ENCODE results near the gene CYB5R4.
A peak's percentile ranks its signal among the peaks of the same experiment; 100 is the strongest.

CYB5R4 gene, protein sequence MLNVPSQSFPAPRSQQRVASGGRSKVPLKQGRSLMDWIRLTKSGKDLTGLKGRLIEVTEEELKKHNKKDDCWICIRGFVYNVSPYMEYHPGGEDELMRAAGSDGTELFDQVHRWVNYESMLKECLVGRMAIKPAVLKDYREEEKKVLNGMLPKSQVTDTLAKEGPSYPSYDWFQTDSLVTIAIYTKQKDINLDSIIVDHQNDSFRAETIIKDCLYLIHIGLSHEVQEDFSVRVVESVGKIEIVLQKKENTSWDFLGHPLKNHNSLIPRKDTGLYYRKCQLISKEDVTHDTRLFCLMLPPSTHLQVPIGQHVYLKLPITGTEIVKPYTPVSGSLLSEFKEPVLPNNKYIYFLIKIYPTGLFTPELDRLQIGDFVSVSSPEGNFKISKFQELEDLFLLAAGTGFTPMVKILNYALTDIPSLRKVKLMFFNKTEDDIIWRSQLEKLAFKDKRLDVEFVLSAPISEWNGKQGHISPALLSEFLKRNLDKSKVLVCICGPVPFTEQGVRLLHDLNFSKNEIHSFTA

DNA sequence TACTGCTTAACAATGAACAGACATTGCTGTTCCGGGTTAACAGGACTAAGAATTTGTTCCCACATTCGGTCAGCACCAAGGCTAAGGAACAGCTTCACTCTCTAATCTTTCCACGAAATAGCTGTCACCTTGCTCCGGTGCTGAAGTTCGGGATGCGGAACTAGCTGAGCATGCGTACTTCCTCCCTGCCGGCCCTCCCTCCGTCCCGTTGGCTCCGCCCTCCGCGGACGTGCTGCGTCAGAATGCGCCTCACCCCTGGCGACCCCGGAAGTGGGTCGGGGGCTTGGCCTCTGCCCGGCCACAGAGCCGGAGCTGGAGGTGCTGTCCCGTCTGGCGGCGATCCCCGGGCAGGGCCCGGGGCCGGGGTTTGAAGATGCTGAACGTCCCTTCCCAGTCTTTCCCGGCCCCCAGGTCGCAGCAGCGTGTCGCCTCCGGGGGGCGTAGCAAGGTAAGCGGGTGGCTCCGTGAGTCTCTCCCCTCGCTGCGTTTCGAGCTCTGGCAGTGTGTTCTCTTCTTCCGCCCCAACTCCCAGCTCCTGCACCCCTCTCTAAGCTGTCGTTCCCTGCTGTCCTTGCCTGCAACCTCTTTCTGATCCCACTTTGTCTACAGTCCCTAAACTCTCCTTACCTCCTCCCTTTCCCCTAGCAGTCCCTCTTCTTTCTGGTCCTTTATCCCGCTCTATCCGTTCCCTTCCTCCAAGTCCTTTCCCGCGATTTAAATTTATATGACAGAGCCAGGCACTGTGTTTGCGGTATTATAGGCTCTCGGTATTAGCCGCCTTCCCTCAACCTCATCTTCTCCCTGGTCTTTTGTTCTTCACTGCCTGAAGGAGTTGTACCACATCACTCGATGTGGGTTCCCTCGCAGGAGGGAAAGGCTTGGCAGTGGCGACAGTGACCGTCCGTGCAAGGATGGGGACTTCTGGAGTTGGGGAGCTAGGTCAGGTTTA, at the start of gene CYB5R4:
Gene CYB5R4 (plus strand): TSS at position 280 of the 949 bp plus-strand sequence. CDS start 94 bp downstream, at position 374.
- DNase-seq: peak; percentile 86 to 88

DNA sequence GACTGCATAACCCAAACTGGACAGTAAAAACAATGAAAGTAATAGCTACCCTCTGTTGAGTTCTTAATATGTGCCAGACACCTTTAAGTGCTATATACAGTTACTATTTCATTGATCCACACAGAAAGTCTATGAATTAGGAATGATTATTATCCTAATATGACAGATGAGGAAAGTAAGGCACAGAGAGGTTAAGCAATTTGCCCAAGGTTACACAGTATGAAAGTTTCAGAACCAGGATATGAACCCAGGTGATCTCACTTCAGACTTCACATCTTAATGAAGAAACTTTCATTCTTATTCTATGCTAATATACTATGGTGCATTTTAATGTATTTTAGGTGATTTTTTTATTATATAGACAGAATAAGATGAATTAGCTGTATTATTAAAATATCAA, 46.9 kb upstream of the CYB5R4 start:
- DNase-seq: no peak

DNA sequence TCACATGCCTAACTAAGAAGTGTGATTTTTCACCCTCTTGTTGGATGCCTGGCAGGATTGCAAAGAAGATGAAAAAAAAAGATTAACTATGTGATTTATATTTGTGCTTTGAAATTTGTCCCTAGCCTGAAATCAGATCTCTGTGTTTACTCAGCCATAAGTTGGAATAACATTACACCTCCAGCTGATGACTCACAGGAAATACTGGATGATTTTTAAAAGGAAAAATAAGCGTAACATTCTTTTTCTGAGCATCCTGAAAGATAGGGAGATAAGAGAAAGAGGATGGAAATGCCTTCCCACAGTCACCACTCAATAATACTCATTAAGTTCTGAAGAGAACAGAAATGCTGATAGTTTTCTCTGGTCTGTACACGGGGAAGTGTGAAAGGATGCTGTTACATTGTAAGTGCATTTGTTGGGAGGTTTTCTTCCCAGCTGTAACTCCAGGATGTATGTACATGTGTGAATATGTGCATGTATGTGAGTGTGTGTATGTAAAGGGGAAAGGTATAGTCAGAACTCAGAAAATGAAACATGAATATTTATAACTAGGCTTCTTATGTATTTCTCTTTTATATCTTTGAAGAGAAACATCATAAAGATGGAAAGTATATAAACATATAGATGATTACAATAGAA, 43.7 kb upstream of the CYB5R4 start:
- DNase-seq: no peak

DNA sequence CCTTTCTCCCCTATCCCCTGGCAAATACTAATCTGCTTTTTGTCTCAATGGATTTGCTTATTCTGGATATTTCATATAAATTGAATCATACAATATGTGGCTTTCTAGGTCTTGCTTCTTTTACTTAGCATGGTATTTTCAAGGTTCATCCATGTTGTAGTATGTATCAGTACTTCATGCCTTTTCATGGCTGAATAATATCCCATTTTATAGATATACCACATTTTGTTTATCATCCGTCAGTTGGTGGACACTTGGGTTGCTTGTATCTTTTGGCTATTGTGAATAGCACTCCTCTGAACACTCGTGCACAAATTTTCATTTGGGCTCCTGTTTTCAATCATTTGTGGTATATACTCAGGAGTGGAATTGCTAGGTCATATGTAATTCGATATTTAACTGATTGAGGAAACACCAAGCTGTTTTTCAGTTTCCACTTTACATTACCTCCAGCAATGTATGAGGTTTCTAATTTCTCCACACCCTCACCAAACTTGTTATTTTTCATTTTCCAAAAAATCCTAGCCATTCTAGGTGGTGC, 36.8 kb upstream of the CYB5R4 start:
- DNase-seq: no peak

DNA sequence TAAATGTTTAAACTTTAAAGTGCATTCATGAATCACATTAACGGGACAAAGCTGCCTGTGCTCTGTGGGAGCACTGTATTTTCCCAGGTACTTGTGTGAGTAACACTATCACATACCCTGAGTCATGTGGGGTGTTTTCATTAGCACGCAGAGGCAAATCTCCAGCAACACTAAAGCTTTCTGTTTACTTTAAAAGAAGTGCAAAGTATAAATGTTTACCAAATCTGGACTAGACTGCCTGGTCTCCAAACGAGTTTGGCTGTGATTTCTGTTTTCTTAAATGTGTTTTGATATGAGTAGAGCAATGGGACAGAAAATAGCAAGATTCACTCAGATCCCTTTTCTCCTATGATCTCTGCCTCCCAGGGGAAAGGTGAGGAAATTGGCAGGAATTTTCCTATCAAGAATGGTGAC, 35.1 kb upstream of the CYB5R4 start:
- DNase-seq: no peak

DNA sequence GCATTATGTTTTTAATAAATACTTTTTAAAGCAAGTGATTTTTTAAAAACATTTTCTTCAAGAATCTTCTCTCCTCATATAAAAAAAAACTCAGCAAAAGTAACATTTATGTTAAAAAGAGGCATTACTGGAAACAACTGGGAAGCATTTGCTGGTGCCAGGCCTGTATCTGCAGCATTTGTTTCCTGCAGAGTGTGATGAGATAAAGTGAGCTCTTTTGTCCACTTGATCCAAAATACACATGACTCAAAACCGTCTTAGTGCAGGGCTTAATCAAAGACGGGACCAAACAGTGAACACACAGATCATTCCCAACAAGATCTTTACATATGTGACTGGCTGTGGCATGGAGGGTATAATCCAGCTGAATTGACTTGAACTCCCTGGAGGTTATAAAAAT, 34.7 kb upstream of the CYB5R4 start:
- no peak for DNase-seq

DNA sequence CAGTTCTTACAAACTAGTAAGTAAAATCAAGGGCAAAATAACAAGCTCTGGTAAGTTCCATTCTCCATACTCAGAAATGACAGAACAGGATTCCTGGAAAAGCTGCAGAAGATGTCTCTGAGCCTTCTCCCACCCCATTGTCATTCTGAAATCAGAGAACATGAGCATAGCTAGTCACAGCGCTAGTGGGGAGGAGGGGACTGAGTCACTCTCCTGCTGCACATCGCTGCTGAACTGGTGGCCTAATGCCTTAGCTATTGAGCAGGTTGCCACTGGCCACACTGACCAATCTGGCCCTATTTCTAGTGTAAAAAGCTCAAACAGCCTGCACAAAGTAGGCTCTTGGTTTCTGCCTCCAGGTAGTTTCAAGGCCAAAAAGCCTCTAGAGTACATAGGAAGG, 32.4 kb upstream of the CYB5R4 start:
- DNase-seq: no peak

DNA sequence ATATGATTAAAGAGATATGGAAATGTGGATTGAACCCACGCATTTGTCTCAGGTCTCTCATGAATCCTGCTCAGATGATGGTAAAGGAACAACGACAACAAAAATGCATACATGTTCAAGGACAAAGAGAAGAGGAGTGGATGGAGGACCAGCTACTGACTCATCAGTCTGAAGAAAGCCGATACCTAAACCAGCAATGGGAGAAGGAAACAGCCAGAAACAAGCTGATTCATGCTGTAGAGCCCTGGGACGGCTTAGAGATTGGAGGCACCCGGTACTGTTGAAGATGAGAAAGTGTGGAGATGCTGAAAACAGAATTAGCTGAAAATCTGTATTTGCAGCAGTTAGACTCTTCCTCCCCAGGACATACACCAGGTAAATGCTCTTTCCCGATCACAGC, 20.8 kb upstream of the CYB5R4 start:
- DNase-seq: no peak

DNA sequence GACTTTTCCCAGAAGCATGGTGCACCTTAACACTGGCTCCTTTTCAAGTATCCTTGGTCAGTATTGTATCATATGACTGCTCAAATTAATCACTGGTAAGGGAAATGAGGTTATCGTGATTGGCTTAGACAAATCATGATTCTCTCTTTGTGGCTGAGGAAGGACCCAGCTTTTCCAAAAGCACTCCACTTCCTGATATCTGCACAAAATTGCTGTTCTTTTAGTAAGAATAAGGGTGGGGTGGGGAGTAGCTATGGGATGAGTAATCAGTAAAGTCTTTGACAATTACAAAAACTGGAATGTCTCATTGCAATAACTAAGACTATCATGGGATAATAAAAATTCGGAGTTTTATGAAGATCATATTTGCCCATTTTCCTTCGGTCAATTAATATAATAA, 15.3 kb upstream of the CYB5R4 start:
- no peak for DNase-seq

DNA sequence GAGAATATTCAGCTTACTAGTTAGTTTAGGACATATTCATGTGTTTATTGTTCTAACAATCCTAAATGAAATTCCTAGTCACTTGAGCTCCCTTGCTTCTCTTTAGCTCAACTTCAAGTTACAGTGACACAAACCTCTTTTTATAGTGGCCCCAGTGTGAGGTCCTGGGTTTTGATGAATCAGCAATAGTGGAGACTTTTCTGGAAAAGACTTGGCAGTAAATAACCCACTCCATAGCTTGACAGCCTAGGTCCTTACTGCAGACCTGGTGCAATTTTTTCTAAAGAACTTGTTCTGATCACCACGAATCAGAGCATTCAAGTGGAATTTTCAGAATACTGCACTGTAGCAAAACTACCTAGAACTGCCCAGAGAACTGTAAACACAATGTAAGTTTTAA, 13.2 kb upstream of the CYB5R4 start:
- DNase-seq: no peak

DNA sequence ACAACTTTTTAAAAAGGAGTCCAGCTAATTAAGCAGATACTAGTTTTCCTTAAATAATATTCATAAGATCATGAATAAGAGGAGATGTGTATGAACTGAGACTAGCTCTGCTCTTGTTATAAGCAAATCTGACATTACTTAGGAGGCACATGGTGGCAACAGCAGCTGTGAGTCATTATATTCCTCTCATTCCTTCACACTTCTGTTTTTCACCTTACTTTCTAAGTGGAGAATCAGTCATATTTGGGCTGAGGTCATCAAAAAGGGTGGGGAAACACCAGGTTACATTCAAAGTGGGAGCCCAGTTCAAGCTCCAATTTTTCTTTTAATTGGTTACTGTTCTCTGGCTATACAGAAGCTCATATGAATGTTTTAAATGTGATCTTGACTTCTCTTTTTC, 12.3 kb upstream of the CYB5R4 start:
- no peak for DNase-seq

DNA sequence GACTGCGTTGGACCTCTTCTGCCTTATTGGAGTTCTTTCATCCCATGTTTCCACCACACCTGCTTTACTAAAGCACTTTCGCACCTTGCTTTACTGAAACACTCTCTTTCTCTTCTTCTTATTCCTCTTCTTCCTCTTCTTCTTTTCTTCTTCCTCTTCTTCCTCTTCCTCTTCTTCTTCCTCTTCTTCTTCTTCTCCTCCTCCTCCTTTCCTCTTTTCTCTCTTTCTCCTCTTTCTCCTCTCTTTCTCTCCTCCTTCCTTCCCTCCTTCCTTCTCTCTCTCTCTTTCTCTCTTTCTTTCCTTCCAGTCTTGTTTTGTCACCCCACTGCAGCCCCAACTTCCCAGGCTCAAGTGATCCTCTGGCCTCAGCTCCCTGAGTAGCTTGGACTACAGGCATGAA, 10.4 kb upstream of the CYB5R4 start:
- DNase-seq: no peak

DNA sequence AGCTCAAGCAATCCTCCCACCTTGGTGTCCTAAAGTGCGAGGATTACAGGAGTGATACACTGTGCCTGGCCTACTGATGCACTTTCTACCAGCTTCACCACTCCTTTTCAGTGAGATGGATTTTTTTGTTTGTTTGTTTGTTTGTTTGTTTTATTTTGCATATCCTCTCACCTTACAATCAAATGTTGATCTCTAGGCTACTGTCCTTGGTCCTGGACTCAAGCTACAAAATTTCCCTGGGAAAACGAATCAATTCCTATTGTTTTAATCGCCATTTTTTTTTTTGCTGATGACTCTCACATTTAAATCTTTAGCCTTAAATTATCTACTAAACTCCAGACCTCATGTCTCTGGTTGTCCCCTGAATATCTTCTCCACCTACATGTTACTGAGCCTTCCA, 9.9 kb upstream of the CYB5R4 start:
- DNase-seq: no peak

DNA sequence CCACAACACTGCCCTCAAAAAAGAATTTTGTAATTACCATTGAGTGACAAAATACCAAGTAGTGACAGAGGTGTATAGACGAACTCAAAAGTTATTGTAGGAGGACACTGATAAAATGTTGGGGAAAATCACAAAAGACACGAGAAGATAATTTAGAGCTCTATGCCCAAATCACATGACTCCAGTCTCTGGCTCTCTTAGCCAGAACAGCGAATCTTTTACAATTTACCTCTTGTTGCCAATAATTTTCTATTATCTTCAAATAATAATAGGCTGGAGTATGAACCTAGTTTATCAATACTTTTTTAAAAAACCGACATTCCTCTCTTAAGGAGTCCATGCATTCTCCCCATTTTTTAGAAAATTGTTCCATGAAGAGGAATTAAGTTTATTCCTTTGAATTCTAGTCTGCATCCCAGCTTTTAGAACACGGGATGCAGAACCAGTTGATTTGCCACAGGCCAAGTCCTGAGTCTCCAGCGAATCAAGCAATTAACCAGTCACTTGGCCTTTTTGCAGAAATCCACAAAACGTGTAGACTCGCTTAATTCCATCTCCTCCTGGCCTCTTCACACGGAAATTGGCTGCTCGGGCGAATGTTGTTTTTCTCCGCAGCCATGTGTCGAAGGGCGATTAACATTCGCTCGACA, 6.8 kb upstream of the CYB5R4 start:
- DNase-seq: peak in 1 of 2 experiments; percentile 54

DNA sequence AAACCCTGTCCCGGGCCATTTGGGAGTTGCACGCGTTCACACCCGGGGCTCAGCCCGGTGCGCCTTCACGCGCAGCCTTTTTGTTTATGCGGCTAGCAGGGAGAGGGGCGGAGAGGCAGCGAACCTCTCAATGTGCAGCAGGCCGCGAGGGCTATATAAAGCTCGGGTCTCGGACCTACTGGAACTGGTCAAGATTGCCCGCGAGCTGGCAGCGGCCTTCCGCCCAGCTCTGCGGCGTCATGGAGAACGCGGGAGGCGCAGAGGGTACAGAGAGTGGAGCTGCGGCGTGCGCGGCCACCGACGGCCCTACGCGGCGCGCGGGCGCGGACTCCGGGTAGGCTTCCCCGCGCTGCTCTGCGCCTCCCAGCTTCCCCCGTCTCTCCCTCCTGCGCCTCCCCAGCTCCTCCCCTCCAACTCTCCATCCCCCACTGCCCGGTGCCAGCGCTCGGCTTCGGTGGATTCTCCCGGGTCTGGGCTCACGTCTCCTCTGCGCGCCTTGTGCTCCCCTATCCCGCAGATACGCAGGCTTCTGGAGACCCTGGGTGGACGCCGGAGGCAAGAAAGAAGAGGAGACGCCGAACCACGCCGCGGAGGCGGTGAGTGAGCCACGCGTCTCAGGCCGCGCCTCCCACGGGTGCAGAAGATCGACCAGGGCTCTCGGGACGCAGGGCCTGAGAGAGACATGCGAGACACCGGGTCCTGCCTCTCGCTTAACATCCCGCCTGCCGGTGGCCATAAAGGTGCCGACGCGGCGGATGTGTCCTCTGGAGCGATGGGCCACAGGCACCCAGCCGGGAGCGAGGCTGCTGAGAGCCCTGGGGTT, 6.1 kb upstream of the CYB5R4 start, which contains the start of gene RIPPLY2:
Gene RIPPLY2 (plus strand): TSS at position 183 of the 823 bp plus-strand sequence. CDS start 57 bp downstream, at position 240.
- DNase-seq: peak; percentile 77 to 83

DNA sequence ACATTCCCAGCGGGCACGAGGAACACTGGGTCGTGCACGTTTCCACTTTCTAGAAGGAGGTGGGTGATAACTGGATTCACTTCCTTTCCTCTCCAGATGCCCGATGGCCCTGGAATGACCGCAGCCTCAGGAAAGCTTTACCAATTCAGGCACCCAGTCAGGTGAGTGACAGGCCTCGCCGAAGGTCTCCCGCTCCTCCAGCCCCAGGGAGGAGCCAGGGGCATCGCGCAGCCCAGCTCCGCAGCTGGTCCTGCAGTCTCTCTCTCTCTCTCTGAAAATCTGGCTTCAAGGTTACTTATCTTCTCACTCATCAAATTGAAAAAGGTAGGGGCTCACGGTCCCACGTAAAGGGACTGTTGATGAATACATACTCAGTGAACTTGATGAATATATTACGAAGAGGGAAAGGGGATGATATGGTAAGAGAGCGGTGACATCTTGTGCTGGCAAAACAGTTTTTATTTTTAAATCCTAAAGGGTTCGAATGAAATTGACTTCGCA, 5.4 kb upstream of the CYB5R4 start:
- DNase-seq: peak; percentile 71 to 75

DNA sequence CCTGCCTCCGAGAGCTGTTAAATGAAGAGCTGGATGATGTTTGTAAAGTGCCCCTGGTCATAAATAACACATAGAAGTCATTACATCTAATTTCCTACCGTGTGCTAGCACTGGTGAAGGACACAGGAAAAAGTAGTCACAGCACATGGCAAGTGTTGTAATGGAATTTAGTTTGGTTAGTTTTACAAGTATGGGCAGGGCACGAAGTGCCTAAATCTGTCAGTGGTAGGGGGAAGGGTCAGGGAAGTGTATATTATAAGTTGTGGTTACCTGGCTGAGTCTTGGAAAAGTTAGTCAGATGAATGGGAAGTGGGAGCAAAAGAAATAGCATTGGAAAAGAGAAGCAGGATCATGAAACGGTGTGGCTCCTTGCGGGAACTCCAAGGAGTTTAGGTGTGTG, 4.7 kb upstream of the CYB5R4 start:
- DNase-seq: no peak

DNA sequence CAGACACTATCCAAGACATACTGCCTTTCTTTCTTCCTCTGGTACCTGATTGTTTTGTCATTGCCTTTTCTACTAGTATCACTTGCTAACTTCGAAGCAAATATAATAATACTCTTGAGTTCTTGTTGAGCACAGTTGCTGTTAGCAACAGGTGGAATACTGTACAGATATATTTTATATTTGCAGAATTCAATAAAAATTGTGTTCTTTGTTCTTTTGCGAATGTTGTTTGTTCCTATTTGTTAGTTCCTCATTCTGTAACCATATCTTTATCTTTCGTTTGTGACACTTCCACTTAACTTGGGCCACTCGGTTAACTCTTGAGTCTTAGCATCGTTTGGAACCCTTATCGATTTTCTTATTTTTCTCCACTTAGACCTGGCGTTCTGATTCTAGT, 868 bp downstream of the CYB5R4 start:
- DNase-seq: no peak

DNA sequence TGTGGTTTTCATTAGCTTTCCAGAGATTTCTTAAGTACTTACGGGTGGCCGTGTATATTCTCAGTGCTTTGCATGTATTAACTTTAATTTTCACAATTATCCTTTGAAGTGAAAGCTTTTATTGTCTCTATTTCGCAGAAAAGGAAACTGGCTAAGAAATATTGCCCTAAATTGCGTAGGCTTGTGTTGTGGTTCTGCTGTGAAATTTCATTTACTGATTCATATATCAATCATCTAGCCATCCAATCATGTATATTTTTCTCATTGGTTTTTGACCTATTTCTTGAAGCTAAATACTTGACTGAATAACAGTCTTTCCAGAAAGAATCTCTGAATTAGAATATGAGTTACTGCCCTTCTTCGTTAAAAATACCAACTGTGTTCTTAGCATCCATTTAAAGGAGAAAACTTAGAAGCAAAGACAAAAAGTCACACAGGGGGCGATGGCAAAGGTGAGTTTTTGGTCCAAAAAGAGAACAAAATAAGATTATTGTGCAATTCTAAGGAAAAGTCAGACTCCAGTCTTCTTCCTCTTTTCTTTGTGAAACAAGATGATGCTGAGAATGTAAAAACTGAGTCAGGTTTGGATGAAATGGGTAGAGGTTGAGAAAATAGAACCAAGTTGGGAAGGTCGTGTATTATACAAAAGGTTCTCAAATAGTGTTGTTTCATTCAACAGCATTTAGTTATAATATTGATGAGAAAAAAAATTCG, 1.4 kb downstream of the CYB5R4 start:
- no peak for DNase-seq

DNA sequence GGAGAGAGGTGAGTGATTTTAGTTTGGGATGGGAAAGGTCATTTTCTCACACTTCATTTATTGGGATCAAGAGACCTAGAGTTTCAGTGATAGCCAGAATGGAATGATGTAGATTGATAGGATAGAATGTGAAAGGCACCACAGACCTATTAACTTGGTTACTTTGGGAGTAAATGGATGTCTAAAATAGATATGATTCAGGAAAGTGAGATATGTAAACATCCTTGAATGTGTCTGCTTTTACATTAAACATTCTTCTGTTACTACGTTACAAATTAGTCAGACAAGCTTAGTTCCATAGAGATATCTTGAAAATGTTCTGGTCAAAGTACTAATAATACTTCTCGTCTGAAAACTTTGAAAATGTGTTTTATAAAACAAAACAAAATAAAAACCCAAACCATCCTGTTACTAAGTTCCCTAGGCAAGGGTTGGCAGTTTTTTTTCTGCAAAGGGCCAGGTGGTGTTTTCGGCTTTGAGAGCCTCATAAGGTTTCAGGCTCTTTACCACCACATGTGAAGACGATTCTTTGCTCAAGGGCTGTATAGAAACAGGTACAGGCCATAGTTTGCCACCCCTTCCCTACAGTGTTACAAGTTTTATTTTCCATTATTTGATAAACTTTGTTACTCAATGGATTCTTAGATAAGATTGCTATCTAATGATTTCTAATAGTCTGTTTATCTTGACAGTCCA, 3.4 kb downstream of the CYB5R4 start:
- no peak for DNase-seq
